Stimulated activated naive B cell treated with anti-CD40 and anti-IgM and Interleukin-4, amounts not matched to agents 10 μg/mL and 1 μg/mL and 100 μg/mL, for 72 hours (primary cell): ENCODE results near the gene NRP2.

Experiments
- ATAC-seq, 2 donors: fragments of 150-1000 bp; cut with Tn5 transposase; replicated peaks; 2 replicates each; pipeline ENCODE4 v1.10.0; 2021; ENCODE audit warnings: moderate library complexity in 1 of 2
- DNase-seq: peaks from one replicate; pipeline ENCODE4 v3.0.0; 2021
- H3K27ac Mint-ChIP-seq: one replicate; pipeline ENCODE4 v1.8.0; 2022; ENCODE audit warnings: mild to moderate bottlenecking, mixed read lengths
- H3K27me3 Mint-ChIP-seq, 2 donors: one replicate each; pipeline ENCODE4 v1.8.0; 2022; ENCODE audit warnings: mixed read lengths in 2 of 2
- H3K36me3 Mint-ChIP-seq, 2 donors: one replicate each; pipeline ENCODE4 v1.8.0; 2022; ENCODE audit warnings: mixed read lengths in 2 of 2, mild to moderate bottlenecking in 1 of 2
- H3K4me1 Mint-ChIP-seq, 2 donors: one replicate each; pipeline ENCODE4 v1.8.0; 2022; ENCODE audit warnings: mixed read lengths in 2 of 2, mild to moderate bottlenecking in 1 of 2
- H3K4me3 Mint-ChIP-seq, 2 donors: one replicate each; pipeline ENCODE4 v1.8.0; 2022; ENCODE audit warnings: mild to moderate bottlenecking in 2 of 2, mixed read lengths in 2 of 2, moderate library complexity in 1 of 2
- H3K9me3 Mint-ChIP-seq, 2 donors: one replicate each; pipeline ENCODE4 v1.8.0; 2022; ENCODE audit warnings: mixed read lengths in 2 of 2, mild to moderate bottlenecking in 1 of 2

Gene NRP2

DNA sequence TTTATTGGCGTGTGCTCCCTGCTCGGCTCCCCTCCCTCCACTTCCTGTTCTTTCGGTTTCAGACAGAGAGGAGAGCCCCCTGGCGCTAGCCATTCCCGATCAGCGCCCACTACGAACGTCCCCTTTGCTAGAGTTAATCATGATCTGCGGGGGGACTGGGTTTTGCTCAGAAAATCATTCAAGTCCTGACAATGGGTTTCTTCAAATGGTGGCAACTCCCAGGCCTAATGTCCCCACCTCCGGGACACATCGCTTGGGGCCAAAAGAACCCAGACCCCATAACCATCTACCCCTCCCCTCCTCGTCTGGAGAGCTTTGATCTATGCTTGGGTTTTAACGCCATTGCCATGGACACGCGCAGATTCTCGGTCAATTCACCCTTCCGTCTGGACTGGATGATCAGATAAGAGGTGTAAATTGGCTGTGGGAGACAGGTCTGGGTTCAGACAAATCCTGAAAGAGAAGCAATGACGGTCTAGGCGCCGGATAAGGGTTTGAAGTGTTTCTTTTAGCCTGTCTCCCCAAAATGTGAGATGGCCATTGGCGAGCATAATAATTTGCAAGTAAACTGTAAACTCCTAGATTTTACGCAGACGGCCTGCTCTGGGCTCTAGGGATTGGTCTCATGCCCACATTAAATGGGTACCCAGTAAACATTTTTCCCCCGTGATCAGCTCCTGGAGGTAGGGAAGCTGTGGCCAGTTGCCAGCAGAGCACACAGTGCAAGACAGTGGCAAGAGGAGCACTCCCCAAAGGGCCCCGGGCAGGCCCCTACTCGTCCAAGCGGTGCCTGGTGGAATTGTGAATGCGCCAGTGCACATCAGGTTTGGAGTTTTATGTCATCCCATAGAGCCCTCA is 4.7 kb downstream of the NRP2 start:
- Mint-ChIP-seq H3K9me3 (no peaks in the 10 kb centered on the region), H3K27me3 (peaks cover 12 to 40% of the 10 kb centered on the region in 2 donors), H3K27ac (peak overlapping the region; percentile 75)

DNA sequence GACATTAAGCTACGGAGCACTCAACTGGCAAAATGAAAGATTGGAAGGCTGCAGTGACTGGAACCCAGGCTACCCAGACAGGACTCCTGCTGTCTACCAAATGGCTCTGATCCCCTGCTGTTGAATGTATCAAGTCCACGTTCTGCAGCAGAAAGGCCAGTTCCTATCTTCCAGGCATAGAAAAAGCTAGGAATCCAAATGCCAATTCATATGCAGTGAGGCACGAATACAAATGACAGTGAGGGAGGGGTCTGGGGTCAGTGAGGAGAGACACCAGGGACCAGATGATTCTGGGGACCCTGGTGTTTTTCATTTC is 5.3 kb downstream of the NRP2 start:
- Mint-ChIP-seq H3K27ac (no peak overlapping the region), H3K36me3 (peaks cover 2 to 3% of the 10 kb centered on the region in 2 donors), H3K27me3 (peaks cover 12 to 40% of the 10 kb centered on the region in 2 donors), H3K9me3 (no peaks in the 10 kb centered on the region), H3K4me3 (no peak overlapping the region), H3K4me1 (peaks cover 26 to 39% of the 10 kb centered on the region in 2 donors)
- DNase-seq (no peak), ATAC-seq (no peak)

More for the DNA sequence above, 4.7 kb downstream of the NRP2 start:
- no peak for DNase-seq
- Mint-ChIP-seq H3K4me1 (peaks cover 26 to 44% of the 10 kb centered on the region in 2 donors), H3K4me3 (peak overlapping the region; percentile 83 to 92), H3K36me3 (peaks cover 2% of the 10 kb centered on the region in 2 donors)
- ATAC-seq = no peak

DNA sequence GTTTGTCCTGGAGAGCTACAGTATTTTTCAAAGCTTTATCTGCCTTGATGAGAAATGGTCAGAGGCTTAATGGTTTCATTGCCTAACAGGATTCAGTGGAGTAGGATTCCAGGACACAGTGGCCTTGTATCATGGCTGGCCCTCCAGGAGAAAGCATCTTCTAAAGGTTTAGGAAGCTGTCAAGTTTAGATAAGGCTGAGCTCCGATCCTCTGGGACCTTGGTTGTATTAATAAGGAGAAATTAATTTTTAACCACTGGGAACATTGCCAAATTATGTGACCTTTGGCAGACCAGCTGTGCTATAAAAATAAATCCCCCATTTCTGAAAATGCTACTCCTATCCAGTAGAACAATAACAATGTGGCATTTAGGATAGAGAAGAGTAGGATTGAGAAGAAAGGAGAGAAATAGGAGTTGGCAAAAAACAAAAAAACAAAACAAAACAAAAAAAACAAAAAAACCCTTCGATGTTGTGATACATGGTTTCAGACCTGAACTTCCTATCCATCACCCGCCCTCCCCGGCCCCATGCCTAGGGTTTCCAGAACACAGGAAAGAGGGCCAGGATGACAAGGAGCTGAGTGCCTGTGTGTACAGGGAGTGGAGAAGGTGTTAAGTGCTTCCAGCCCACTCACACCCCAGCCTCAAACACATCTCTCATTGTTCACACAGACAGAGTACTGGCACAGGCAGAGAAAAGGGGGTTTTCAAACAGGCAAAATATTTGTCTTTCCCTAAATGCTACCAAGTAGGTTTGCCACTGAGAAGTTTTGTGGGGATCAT is 6.3 kb downstream of the NRP2 start:
- Mint-ChIP-seq H3K4me1 (peaks cover 20 to 29% of the 10 kb centered on the region in 2 donors), H3K27ac (no peak overlapping the region), H3K4me3 (no peak overlapping the region), H3K9me3 (no peaks in the 10 kb centered on the region), H3K27me3 (peaks cover 12 to 35% of the 10 kb centered on the region in 2 donors), H3K36me3 (peaks cover 2 to 3% of the 10 kb centered on the region in 2 donors)
- ATAC-seq (no peak), DNase-seq (no peak)

DNA sequence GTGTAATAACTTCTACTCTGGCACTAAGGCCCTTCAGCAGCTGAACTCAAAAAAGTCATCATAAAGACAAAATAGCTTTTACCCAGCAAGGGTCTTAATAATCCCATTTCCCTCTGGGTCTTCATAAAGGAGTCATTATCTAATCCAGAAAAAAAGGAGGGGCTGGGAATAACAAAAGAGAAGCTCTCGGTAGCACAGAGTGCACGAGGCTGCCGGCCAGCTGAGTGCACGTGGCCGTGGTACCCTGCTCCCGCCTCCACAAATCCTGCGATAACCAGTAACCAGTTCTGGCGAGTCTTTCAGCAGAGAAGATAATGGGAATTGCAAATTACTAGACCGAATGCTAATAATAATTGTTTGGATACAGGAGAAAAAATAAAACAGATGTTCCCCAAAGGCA is 7.5 kb downstream of the NRP2 start:
- ATAC-seq = no peak
- Mint-ChIP-seq H3K27me3 (peaks cover 4 to 22% of the 10 kb centered on the region in 2 donors), H3K27ac (no peak overlapping the region)

DNA sequence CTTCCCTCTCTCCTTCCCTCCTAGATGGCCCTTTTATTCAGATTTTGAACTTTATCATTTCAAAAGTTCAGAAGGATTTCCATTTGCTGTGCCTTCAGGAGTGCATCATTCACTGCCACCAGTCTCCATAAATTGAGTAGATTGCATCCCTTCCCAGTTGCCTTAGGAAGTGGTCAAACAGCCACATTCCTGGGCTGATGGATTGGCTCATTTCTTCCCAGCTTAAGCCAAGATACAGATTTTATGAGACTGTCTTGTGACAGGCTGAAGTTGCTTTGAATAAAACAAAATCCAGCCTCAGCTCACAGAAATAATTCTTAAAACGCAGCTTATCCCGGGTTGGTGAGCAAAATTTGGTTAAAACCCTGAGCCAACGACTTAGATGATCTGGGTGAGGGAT is 9.8 kb downstream of the NRP2 start:
- H3K4me1 Mint-ChIP-seq = peaks cover 2 to 6% of the 10 kb centered on the region in 2 donors
- no peak for ATAC-seq
- H3K27ac Mint-ChIP-seq = no peak overlapping the region
- peaks cover 2 to 6% of the 10 kb centered on the region in 2 donors for H3K36me3 Mint-ChIP-seq
- peaks cover 4 to 5% of the 10 kb centered on the region in 2 donors for H3K27me3 Mint-ChIP-seq
- H3K9me3 Mint-ChIP-seq = no peaks in the 10 kb centered on the region
- DNase-seq = no peak
- H3K4me3 Mint-ChIP-seq = no peak overlapping the region

More for the DNA sequence above, 7.5 kb downstream of the NRP2 start:
- DNase-seq = no peak
- H3K9me3 Mint-ChIP-seq = no peaks in the 10 kb centered on the region
- peaks cover 8 to 17% of the 10 kb centered on the region in 2 donors for H3K4me1 Mint-ChIP-seq
- no peak overlapping the region for H3K4me3 Mint-ChIP-seq
- peaks cover 2 to 3% of the 10 kb centered on the region in 2 donors for H3K36me3 Mint-ChIP-seq

DNA sequence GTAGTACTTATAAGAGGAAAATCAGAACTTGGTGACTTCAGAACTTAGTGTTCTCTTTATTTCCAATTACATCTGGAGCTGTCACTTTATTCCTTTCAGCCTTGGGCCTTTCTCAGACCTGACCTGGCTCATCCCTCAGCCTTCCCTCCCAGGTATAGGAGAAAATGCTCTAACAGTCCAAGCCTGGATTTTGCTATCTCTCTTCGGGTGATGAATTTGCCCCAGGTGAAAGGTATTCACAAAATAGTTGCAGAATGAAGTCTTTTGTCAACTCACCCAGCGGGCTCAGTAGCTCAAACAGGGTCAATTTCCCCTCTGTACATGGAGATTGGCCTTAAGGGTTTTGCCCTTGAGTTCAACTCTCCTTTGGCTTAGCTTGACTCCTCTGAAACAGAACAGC is 12.0 kb downstream of the NRP2 start:
- peaks cover 2 to 6% of the 10 kb centered on the region in 2 donors for H3K36me3 Mint-ChIP-seq
- H3K27me3 Mint-ChIP-seq = peaks cover 4 to 5% of the 10 kb centered on the region in 2 donors
- DNase-seq (no peak), ATAC-seq (no peak)
- H3K27ac Mint-ChIP-seq = no peak overlapping the region
- peaks cover 7 to 14% of the 10 kb centered on the region in 2 donors for H3K4me1 Mint-ChIP-seq
- no peaks in the 10 kb centered on the region for H3K9me3 Mint-ChIP-seq
- H3K4me3 Mint-ChIP-seq = no peak overlapping the region

DNA sequence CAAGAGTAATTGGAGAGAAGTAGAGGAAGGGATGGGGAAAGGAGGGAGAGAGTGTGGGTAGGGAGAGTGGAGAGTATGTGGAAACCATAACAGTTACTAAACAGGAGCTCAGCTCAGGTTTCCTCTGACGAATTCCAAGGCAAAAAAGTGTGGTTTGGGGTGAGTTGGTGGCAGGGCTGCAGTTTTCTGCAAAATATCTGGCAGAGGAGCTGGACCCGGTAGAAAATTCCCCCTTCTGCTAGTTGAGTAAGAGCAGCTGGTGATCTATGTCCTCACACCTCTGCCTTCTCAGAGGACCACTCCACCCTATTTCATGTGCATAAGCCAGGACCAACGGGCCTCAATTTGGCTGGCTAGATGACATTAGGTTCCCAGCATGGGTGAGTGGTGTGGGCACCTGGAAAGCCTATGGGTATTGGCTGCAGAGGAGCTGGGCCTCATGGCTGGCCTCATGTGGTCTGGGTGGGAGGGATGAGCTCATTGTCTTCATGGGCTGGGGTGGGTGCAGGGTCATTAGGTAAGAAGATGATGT is 13.2 kb downstream of the NRP2 start:
- H3K27me3 Mint-ChIP-seq = peaks cover 0 to 5% of the 10 kb centered on the region in 2 donors
- DNase-seq (no peak), ATAC-seq (no peak)
- no peaks in the 10 kb centered on the region for H3K9me3 Mint-ChIP-seq
- no peak overlapping the region for H3K4me3 Mint-ChIP-seq
- H3K27ac Mint-ChIP-seq = no peak overlapping the region
- peaks cover 18 to 27% of the 10 kb centered on the region in 2 donors for H3K4me1 Mint-ChIP-seq
- H3K36me3 Mint-ChIP-seq = peaks cover 2 to 6% of the 10 kb centered on the region in 2 donors

DNA sequence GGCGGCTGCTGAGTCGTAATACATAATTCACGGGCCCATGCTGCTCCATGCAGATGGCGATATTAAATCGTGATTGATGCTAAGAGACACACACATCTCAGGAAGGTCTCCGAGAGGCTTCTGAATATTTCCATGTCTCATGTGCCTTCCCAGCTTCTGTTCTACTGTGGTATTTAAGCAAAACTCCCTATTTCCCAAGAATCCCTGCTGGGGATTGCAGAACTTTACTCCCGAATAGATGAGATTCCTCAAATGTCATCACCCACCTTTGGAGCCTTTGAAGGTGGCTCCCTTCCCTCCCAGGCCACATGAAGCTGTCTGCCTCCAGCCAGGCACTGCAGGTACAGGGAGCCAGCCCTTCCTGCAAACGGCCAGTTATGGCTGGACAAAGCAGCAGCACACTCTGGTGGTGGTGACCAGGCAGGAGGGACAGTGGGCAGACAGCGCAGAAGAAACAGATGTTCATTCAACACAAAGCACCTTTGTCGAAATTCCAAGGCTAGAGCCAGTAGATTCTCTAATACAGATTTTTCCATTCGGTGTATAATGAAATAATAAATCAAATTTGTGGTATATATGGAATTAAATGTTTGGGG is 14.1 kb downstream of the NRP2 start:
- ATAC-seq (no peak), DNase-seq (no peak)
- Mint-ChIP-seq H3K27me3 (no peaks in the 10 kb centered on the region), H3K27ac (no peak overlapping the region), H3K36me3 (peaks cover 0 to 6% of the 10 kb centered on the region in 2 donors), H3K4me1 (peaks cover 20 to 31% of the 10 kb centered on the region in 2 donors), H3K4me3 (no peak overlapping the region), H3K9me3 (no peaks in the 10 kb centered on the region)

DNA sequence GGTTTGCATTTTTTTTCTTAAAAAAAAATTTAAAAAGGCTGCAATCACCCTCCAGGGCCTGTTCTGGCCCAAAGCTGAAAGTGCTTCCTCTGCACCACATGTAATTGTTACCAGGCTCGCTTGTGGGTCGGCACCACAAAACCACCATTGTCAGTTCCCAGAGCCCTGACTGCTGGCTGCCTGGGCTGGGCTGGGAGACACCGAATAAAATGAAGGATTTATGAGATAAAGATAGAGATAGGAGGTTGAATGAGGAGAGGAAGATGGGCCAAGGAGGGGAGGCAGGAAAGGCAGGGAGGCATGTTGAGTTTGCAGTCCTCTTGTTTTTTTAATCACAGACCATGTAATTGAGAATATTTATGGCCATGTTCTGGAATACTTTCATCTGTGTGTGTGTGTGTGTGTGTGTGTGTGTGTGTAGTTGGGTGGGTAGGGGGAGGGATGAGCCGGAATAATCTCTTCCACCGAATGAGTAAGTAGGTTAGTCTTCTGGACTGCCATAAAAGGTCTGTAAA is 14.7 kb downstream of the NRP2 start:
- peak overlapping the region; percentile 16 for H3K27ac Mint-ChIP-seq
- DNase-seq (no peak), ATAC-seq (no peak)
- H3K36me3 Mint-ChIP-seq = peaks cover 0 to 5% of the 10 kb centered on the region in 2 donors
- H3K9me3 Mint-ChIP-seq = no peaks in the 10 kb centered on the region
- no peak overlapping the region for H3K4me3 Mint-ChIP-seq
- H3K4me1 Mint-ChIP-seq = peaks cover 20 to 31% of the 10 kb centered on the region in 2 donors
- H3K27me3 Mint-ChIP-seq = no peaks in the 10 kb centered on the region

DNA sequence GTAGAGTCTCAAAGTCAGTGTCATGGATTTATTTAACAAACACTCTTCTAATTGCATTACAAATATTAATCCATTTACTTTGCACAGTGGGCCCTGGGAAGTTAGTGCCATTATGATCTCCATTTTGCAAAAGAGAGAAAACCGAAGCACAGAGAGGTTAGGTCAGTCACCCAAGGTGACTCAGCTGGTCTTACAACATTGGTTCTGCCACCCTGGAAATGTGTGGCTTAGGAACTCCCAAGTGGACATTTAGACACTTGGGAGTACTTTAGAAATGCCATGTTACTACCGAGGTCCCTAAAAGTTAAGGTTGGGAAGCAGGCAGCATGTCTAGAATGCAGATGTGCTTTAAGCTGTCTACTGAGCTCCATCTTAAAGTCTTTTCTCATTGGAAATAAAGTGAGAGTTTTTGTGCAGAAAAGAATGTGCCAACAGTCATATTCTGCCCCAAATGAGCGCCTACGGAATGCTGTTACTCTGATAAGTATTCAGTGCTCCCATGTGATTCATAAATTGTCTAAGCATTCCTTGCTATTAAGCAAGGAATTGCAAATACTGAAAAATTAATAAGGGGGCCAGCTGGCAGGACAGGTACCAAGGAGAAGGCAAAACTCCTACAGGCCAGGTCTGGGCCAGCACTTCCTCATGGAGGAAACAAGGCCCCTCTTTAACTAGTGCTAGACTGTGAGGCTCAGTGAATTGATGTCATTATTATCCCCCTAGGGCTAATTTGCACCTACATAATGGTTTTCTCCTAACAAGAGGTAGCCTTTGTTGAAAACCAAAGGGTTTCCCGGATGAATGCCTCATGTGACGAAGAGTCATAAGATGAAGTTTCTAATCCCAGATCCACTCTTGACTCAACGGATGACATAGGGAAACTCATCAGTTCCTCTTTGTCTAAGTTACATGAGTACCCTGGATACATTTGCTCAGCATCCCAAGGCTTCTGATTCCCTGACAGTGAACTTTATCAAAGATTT is 16.3 kb downstream of the NRP2 start:
- H3K27ac Mint-ChIP-seq = peak overlapping the region; percentile 93
- DNase-seq = no peak
- ATAC-seq = peak in 1 of 2 donors; percentile 14
- peaks cover 0 to 4% of the 10 kb centered on the region in 2 donors for H3K36me3 Mint-ChIP-seq
- H3K27me3 Mint-ChIP-seq = no peaks in the 10 kb centered on the region
- no peaks in the 10 kb centered on the region for H3K9me3 Mint-ChIP-seq
- peaks cover 24 to 41% of the 10 kb centered on the region in 2 donors for H3K4me1 Mint-ChIP-seq
- H3K4me3 Mint-ChIP-seq = no peak overlapping the region

DNA sequence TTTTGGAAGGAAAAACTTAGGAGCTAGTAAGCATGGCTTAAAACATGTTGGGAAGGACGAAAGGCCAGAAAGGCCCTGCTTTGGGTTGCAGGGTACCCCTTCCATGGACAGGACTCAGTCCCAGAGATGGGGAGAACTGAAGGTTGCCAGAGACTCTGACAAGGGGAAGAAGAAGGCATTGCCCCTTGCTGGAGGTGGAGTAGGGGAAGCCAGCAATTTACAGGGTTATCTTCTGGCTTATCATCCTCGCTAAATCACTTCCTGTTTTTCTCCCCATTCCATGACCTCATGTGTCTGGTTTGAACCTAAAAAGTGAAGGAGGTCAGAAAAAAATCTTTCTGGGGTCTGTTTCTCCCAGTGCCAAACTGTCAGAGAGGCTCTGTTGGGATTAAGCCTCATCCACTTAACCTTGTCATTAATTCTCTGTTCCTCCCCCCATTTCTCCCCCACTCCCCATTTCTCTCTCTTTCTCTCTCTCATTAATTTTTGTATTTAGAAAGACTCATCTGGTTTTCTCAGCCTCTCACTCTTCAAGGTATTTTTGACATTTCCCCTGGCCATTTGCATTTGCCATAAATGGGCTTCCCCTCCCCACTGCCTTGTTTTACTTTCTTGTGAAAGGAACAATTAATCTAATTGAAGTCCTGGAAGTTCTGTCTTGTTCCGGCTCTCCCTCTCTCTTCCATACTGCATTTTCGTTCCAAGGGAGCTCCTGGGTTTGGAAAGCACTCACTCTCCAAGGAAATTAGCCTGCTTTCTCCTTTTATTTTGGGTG is 17.4 kb downstream of the NRP2 start:
- ATAC-seq (peak; percentile 35 to 42), DNase-seq (no peak)
- Mint-ChIP-seq H3K9me3 (no peaks in the 10 kb centered on the region), H3K27me3 (no peaks in the 10 kb centered on the region), H3K27ac (peak overlapping the region; percentile 93), H3K4me3 (peak overlapping the region; percentile 7 to 57), H3K36me3 (peaks cover 0 to 8% of the 10 kb centered on the region in 2 donors), H3K4me1 (peaks cover 27 to 41% of the 10 kb centered on the region in 2 donors)

DNA sequence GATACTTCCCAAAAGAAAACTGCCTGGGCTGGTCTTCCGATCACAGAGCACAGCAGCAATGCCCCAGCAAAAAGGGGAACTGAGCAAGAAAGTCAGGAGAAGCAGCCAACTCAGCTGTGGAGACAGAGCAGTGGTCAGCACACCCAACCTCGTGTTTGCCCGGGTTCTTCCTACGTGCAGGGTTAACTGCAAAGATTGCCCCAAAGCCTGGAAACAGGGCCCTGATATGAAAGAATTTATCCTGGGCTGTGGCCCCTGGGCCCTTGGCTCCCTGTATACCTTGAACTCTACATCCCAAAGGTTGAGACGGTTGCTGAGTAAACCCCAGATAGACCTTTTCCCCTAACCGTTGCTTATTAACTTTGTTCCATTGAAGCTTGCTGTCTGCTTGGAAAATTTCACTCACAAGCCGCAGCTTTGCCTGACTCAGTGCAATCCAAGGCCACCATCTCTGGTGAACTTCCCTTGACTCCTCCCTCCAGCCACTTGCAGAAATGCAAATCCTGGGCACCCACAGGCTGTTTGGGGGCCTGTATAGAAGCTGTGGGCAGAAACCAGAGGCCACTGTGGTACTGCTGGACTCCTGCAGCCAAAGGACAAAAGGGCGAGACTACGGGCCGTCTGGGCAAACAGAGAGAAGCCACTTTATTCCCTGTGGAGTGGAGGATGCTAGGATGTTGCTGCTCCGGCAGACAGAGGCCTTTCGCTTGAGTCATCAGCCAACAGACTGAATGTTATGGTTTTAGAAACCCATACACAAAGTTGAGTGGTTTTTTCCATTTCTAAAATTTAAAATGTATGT is 18.2 kb downstream of the NRP2 start:
- H3K36me3 Mint-ChIP-seq = peaks cover 0 to 8% of the 10 kb centered on the region in 2 donors
- peak; percentile 53 for DNase-seq
- H3K27me3 Mint-ChIP-seq = no peaks in the 10 kb centered on the region
- peak; percentile 76 to 80 for ATAC-seq
- peak overlapping the region; percentile 93 for H3K27ac Mint-ChIP-seq
- no peaks in the 10 kb centered on the region for H3K9me3 Mint-ChIP-seq
- peak overlapping the region; percentile 7 to 57 for H3K4me3 Mint-ChIP-seq
- H3K4me1 Mint-ChIP-seq = peaks cover 25 to 36% of the 10 kb centered on the region in 2 donors
